ENCODE results near the gene ZNF644.
A peak's percentile ranks its signal among the peaks of the same experiment; 100 is the strongest.

The ZNF644 gene

GRCh38 chr1:90969241-90969640 lies 52.6 kb downstream of the ZNF644 start:
- no peak overlapping the region for H3K27ac ChIP-seq (ENCODE audit: low read depth, low read length, poor library complexity, severe bottlenecking)
- no peak for TF ChIP-seq CTCF (IDR thresholded peaks at IDR 0.05; ENCODE audit: low read length)
- no peak for TF ChIP-seq EZH2 (IDR thresholded peaks at IDR 0.05; ENCODE audit: borderline replicate concordance, low read length)
- no peaks in the 10 kb centered on the region for H3K4me1 ChIP-seq (ENCODE audit: insufficient read depth, low read length, severe bottlenecking)
- no peaks in the 10 kb centered on the region for H4K20me1 ChIP-seq (ENCODE audit: insufficient read depth, low read length)
- no peaks in the 10 kb centered on the region for H3K9me2 ChIP-seq (ENCODE audit: low read depth, low read length)
- no peak overlapping the region for H3K9ac ChIP-seq (ENCODE audit: low read length)
- H3K27me3 ChIP-seq (ENCODE audit: insufficient read depth, low read length) = no peaks in the 10 kb centered on the region
- no peak overlapping the region for H2AFZ ChIP-seq (ENCODE audit: low read length)
- no peaks in the 10 kb centered on the region for H3F3A ChIP-seq (ENCODE audit: insufficient read depth, low read length)
- H3K36me3 ChIP-seq (ENCODE audit: insufficient read depth, low read length) = peaks cover 22% of the 10 kb centered on the region
- peaks cover 19% of the 10 kb centered on the region; the same call in 1 of the 2 replicates for H3K79me2 ChIP-seq (ENCODE audit: insufficient read depth, low read length)
- no peaks in the 10 kb centered on the region for H3K9me3 ChIP-seq (ENCODE audit: low read length)
- no peak overlapping the region for H3K4me2 ChIP-seq (ENCODE audit: low read length)
- H3K4me3 ChIP-seq (ENCODE audit: low read depth, low read length, poor library complexity, severe bottlenecking) = no peak overlapping the region

GRCh38 chr1:90964444-90965035 lies 57.3 kb downstream of the ZNF644 start:
- Histone ChIP-seq H3K9ac (ENCODE audit: low read length) (no peak overlapping the region), H3K79me2 (ENCODE audit: insufficient read depth, low read length) (peaks cover 49% of the 10 kb centered on the region), H3K4me2 (ENCODE audit: low read length) (no peak overlapping the region), H3K9me3 (ENCODE audit: low read length) (peaks cover 1% of the 10 kb centered on the region; the same call in 1 of the 2 replicates), H3K27me3 (ENCODE audit: insufficient read depth, low read length) (no peaks in the 10 kb centered on the region), H3K4me3 (ENCODE audit: low read depth, low read length, poor library complexity, severe bottlenecking) (no peak overlapping the region), H2AFZ (ENCODE audit: low read length) (no peak overlapping the region), H3K36me3 (ENCODE audit: insufficient read depth, low read length) (peaks cover 24% of the 10 kb centered on the region), H3K4me1 (ENCODE audit: insufficient read depth, low read length, severe bottlenecking) (no peaks in the 10 kb centered on the region), H3F3A (ENCODE audit: insufficient read depth, low read length) (no peaks in the 10 kb centered on the region), H3K27ac (ENCODE audit: low read depth, low read length, poor library complexity, severe bottlenecking) (no peak overlapping the region), H4K20me1 (ENCODE audit: insufficient read depth, low read length) (no peaks in the 10 kb centered on the region), H3K9me2 (ENCODE audit: low read depth, low read length) (no peaks in the 10 kb centered on the region)
- TF ChIP-seq EZH2 (IDR thresholded peaks at IDR 0.05; ENCODE audit: borderline replicate concordance, low read length) = no peak
- peak; percentile 50; the same call in 1 of the 2 replicates for TF ChIP-seq CTCF (IDR thresholded peaks at IDR 0.05; ENCODE audit: low read length)

- Histone ChIP-seq H3K79me2 (ENCODE audit: insufficient read depth, low read length) (peaks cover 55% of the 10 kb centered on the region), H3K27me3 (ENCODE audit: insufficient read depth, low read length) (no peaks in the 10 kb centered on the region), H3K36me3 (ENCODE audit: insufficient read depth, low read length) (peaks cover 32% of the 10 kb centered on the region)
Observed at GRCh38 chr1:90963651-90964050, 58.2 kb downstream of the ZNF644 start.

More at GRCh38 chr1:90963651-90964050, 58.2 kb downstream of the ZNF644 start:
- no peaks in the 10 kb centered on the region for H3K4me1 ChIP-seq (ENCODE audit: insufficient read depth, low read length, severe bottlenecking)
- no peak overlapping the region for H3K4me2 ChIP-seq (ENCODE audit: low read length)
- H3K9me3 ChIP-seq (ENCODE audit: low read length) = peaks cover 4% of the 10 kb centered on the region; the same call in 1 of the 2 replicates
- no peaks in the 10 kb centered on the region for H4K20me1 ChIP-seq (ENCODE audit: insufficient read depth, low read length)
- no peaks in the 10 kb centered on the region for H3K9me2 ChIP-seq (ENCODE audit: low read depth, low read length)
- no peak overlapping the region for H2AFZ ChIP-seq (ENCODE audit: low read length)
- no peak overlapping the region for H3K4me3 ChIP-seq (ENCODE audit: low read depth, low read length, poor library complexity, severe bottlenecking)
- no peak overlapping the region for H3K27ac ChIP-seq (ENCODE audit: low read depth, low read length, poor library complexity, severe bottlenecking)
- TF ChIP-seq EZH2 (IDR thresholded peaks at IDR 0.05; ENCODE audit: borderline replicate concordance, low read length) (no peak), CTCF (IDR thresholded peaks at IDR 0.05; ENCODE audit: low read length) (no peak)
- H3K9ac ChIP-seq (ENCODE audit: low read length) = no peak overlapping the region
- H3F3A ChIP-seq (ENCODE audit: insufficient read depth, low read length) = no peaks in the 10 kb centered on the region
